ENCODE data around the gene CMTM5. TPM values are rescaled to one million over a fixed set of nuclear protein-coding genes. Genes with fewer than 3 reads are reported as not detected.
"Not testable (repeated sequence)": the region's sequence is repeated elsewhere in the genome, so short reads cannot be mapped to it uniquely, and the experiment has no call there.

Gene CMTM5
- total RNA-seq, 1 donor from 2014 or later = 0.92 TPM

GRCh38 chr14:23406244-23406643, 29.4 kb downstream of the CMTM5 start:
- intact Hi-C loops (cut with DNase I) = no loop called here
- ATAC-seq (no peak), DNase-seq (ENCODE audit: missing footprints) (no peak)

GRCh38 chr14:23406725-23407355, 30.0 kb downstream of the CMTM5 start:
- intact Hi-C loops (cut with DNase I) = no loop called here
- DNase-seq (ENCODE audit: missing footprints) (no peak), ATAC-seq (no peak)

GRCh38 chr14:23407516-23408306, 30.9 kb downstream of the CMTM5 start, which contains the start of gene MYH6:
MYH6 (minus strand) TSS chr14:23408273; CDS start chr14:23407223, 1,050 bp downstream.
- no peak for ATAC-seq
- intact Hi-C loops (cut with DNase I) = no loop called here
- peak; percentile 32 for DNase-seq (ENCODE audit: missing footprints)

- intact Hi-C loops (cut with DNase I) = no loop called here
- peak; percentile 58 for DNase-seq (ENCODE audit: missing footprints)
Measured at GRCh38 chr14:23408307-23408630, 31.4 kb downstream of the CMTM5 start.

GRCh38 chr14:23409475-23409874, 32.6 kb downstream of the CMTM5 start:
- peak; percentile 55 for DNase-seq (ENCODE audit: missing footprints)
- intact Hi-C loops (cut with DNase I) = loop anchor here (1.0 kb wide), 1 partner anchor 33 kb away; no protein-coding TSS in a partner anchor

More at GRCh38 chr14:23408307-23408630, 31.4 kb downstream of the CMTM5 start:
- ATAC-seq = peak; percentile 10

GRCh38 chr14:23409966-23410635, 33.3 kb downstream of the CMTM5 start:
- DNase-seq (ENCODE audit: missing footprints) (peak; percentile 79), ATAC-seq (peak; percentile 48)
- intact Hi-C loops (cut with DNase I) = loop anchor here (1.0 kb wide), 1 partner anchor 32 kb away; no protein-coding TSS in a partner anchor

More at GRCh38 chr14:23409475-23409874, 32.6 kb downstream of the CMTM5 start:
- ATAC-seq = peak; percentile 32

GRCh38 chr14:23411563-23412525, 35.0 kb downstream of the CMTM5 start:
- intact Hi-C loops (cut with DNase I) = no loop called here
- DNase-seq (ENCODE audit: missing footprints) (peak; percentile 60), ATAC-seq (peak; percentile 0)

GRCh38 chr14:23413681-23414080, 36.8 kb downstream of the CMTM5 start:
- intact Hi-C loops (cut with DNase I) = no loop called here
- ATAC-seq (no peak), DNase-seq (ENCODE audit: missing footprints) (peak; percentile 65)

- intact Hi-C loops (cut with DNase I) = no loop called here
- DNase-seq (ENCODE audit: missing footprints) = no peak
- no peak for ATAC-seq
Measured at GRCh38 chr14:23414254-23414653, 37.4 kb downstream of the CMTM5 start.

- DNase-seq (ENCODE audit: missing footprints) (no peak), ATAC-seq (no peak)
- intact Hi-C loops (cut with DNase I) = no loop called here
Measured at GRCh38 chr14:23414906-23415820, 38.3 kb downstream of the CMTM5 start.

- intact Hi-C loops (cut with DNase I) = no loop called here
- ATAC-seq = no peak
- no peak for DNase-seq (ENCODE audit: missing footprints)
Measured at GRCh38 chr14:23415821-23416778, 39.3 kb downstream of the CMTM5 start.

- DNase-seq (ENCODE audit: missing footprints) (no peak), ATAC-seq (no peak)
- intact Hi-C loops (cut with DNase I) = no loop called here
Measured at GRCh38 chr14:23416801-23417200, 40.0 kb downstream of the CMTM5 start.

- DNase-seq (ENCODE audit: missing footprints); intact Hi-C loops (cut with DNase I); ATAC-seq: not testable (repeated sequence)
Measured at GRCh38 chr14:23417269-23417668, 40.4 kb downstream of the CMTM5 start.

- DNase-seq (ENCODE audit: missing footprints) (no peak), ATAC-seq (no peak)
- intact Hi-C loops (cut with DNase I) = no loop called here
Measured at GRCh38 chr14:23418021-23418420, 41.2 kb downstream of the CMTM5 start.

GRCh38 chr14:23419646-23420045, 42.8 kb downstream of the CMTM5 start:
- intact Hi-C loops (cut with DNase I); ATAC-seq; DNase-seq (ENCODE audit: missing footprints): not testable (repeated sequence)

- intact Hi-C loops (cut with DNase I) = no loop called here
- no peak for DNase-seq (ENCODE audit: missing footprints)
- no peak for ATAC-seq
Measured at GRCh38 chr14:23421594-23421993, 44.7 kb downstream of the CMTM5 start.

Data from Right ventricle myocardium inferior (tissue), 1 donor.